MM.1S (cell line): ENCODE data around the gene MYO16.

ENCODE experiments used
- DNase-seq: peaks from one replicate; pipeline ENCODE4 v3.0.0-alpha.2; 2015
- H2AFZ ChIP-seq: fragments of 300-600 bp; sonication (generic); 2 replicates; pipeline ENCODE4 v1.6.0; 2016; ENCODE audit warnings: antibody characterized with exemption, low read length
- H3F3A ChIP-seq: fragments of 300-600 bp; sonication (generic); 2 replicates; pipeline ENCODE4 v1.6.1; 2016; ENCODE audit warnings: mild to moderate bottlenecking, antibody characterized with exemption, low read length, moderate library complexity, mixed read lengths; ENCODE audit not compliant: insufficient read depth
- H3K27ac ChIP-seq: fragments of 300-600 bp; sonication (generic); 2 replicates; pipeline ENCODE4 v1.5.1; 2016; ENCODE audit warnings: mild to moderate bottlenecking, low read length
- H3K27me3 ChIP-seq: fragments of 300-600 bp; sonication (generic); replicated peaks from 2 replicates; pipeline ENCODE4 v1.6.0; 2016; ENCODE audit warnings: low read length; ENCODE audit not compliant: insufficient read depth
- H3K36me3 ChIP-seq: fragments of 300-600 bp; sonication (generic); replicated peaks from 2 replicates; pipeline ENCODE4 v1.6.1; 2016; ENCODE audit warnings: mild to moderate bottlenecking, low read length, mixed read lengths; ENCODE audit not compliant: insufficient read depth
- H3K4me1 ChIP-seq: fragments of 300-600 bp; sonication (generic); 2 replicates; pipeline ENCODE4 v1.6.1; 2016; ENCODE audit warnings: low read length, mixed read lengths
- H3K4me2 ChIP-seq: fragments of 300-600 bp; sonication (generic); 2 replicates; pipeline ENCODE4 v1.6.0; 2016; ENCODE audit warnings: low read depth, low read length
- H3K4me3 ChIP-seq: fragments of 300-600 bp; sonication (generic); 2 replicates; pipeline ENCODE4 v1.5.1; 2016; ENCODE audit warnings: low read length, mixed read lengths
- H3K79me2 ChIP-seq: fragments of 300-600 bp; sonication (generic); 2 replicates; pipeline ENCODE4 v1.6.1; 2016; ENCODE audit warnings: mixed run types, low read length, mixed read lengths
- H3K9ac ChIP-seq: fragments of 300-600 bp; sonication (generic); 2 replicates; pipeline ENCODE4 v1.6.1; 2016; ENCODE audit warnings: low read length, mixed read lengths
- H3K9me2 ChIP-seq: fragments of 300-600 bp; sonication (generic); replicated peaks from 2 replicates; pipeline ENCODE4 v1.6.1; 2016; ENCODE audit warnings: mild to moderate bottlenecking, low read length, mixed read lengths; ENCODE audit not compliant: insufficient read depth
- H3K9me3 ChIP-seq: fragments of 300-600 bp; sonication (generic); replicated peaks from 2 replicates; pipeline ENCODE4 v1.6.1; 2016; ENCODE audit warnings: mild to moderate bottlenecking, low read length, mixed read lengths; ENCODE audit not compliant: insufficient read depth
- H4K20me1 ChIP-seq: fragments of 300-600 bp; sonication (generic); 2 replicates; pipeline ENCODE4 v1.6.1; 2016; ENCODE audit warnings: mild to moderate bottlenecking, low read length, moderate library complexity, mixed read lengths; ENCODE audit not compliant: insufficient read depth
- CTCF ChIP-seq: fragments of 300-600 bp; sonication (generic); IDR thresholded peaks from 2 replicates; pipeline ENCODE4 v1.5.1; 2016; ENCODE audit warnings: antibody characterized with exemption, low read length, mixed read lengths
- EZH2 ChIP-seq: fragments of 300-600 bp; sonication (generic); optimal IDR thresholded peaks from 2 replicates; pipeline ENCODE3; 2017; ENCODE audit warnings: low read depth, mild to moderate bottlenecking, antibody characterized with exemption, low read length, mixed read lengths
- EZH2phosphoT487 ChIP-seq: fragments of 300-600 bp; sonication (generic); IDR thresholded peaks from 2 replicates; pipeline ENCODE4 v1.6.1; 2018; ENCODE audit warnings: antibody characterized with exemption, low read length

MYO16 gene

GRCh38 chr13:108700422-108701170 is 71.2 kb downstream of the MYO16 start:
- H3K9ac ChIP-seq = no peak overlapping the region
- H3K4me3 ChIP-seq = no peak overlapping the region
- TF ChIP-seq CTCF (no peak), EZH2phosphoT487 (no peak), EZH2 (no peak)
- no peaks in the 10 kb centered on the region for H3K4me1 ChIP-seq
- H3K27me3 ChIP-seq = no peaks in the 10 kb centered on the region
- no peak overlapping the region for H3K4me2 ChIP-seq
- H3K9me2 ChIP-seq = no peaks in the 10 kb centered on the region
- no peaks in the 10 kb centered on the region; the same call in 1 of the 2 replicates for H3K9me3 ChIP-seq
- H4K20me1 ChIP-seq = no peaks in the 10 kb centered on the region
- no peaks in the 10 kb centered on the region for H3K79me2 ChIP-seq
- no peak overlapping the region for H3K27ac ChIP-seq
- H3K36me3 ChIP-seq = no peaks in the 10 kb centered on the region
- H3F3A ChIP-seq = no peaks in the 10 kb centered on the region
- DNase-seq = no peak
- H2AFZ ChIP-seq = no peak overlapping the region

- Histone ChIP-seq H3K27ac (no peak overlapping the region), H3K4me3 (no peak overlapping the region), H4K20me1 (no peaks in the 10 kb centered on the region), H3K9me2 (no peaks in the 10 kb centered on the region), H3K79me2 (no peaks in the 10 kb centered on the region), H3K9ac (no peak overlapping the region), H3K36me3 (no peaks in the 10 kb centered on the region), H3K9me3 (no peaks in the 10 kb centered on the region; the same call in 1 of the 2 replicates), H3K4me2 (no peak overlapping the region), H3K27me3 (no peaks in the 10 kb centered on the region), H3K4me1 (no peaks in the 10 kb centered on the region), H2AFZ (no peak overlapping the region), H3F3A (no peaks in the 10 kb centered on the region)
- TF ChIP-seq EZH2phosphoT487 (no peak), EZH2 (no peak), CTCF (no peak)
- no peak for DNase-seq
Measured at GRCh38 chr13:108702171-108702570, 72.8 kb downstream of the MYO16 start.

GRCh38 chr13:108705031-108705430 is 75.6 kb downstream of the MYO16 start:
- no peak for DNase-seq
- no peak overlapping the region for H3K4me3 ChIP-seq

More at GRCh38 chr13:108705031-108705430, 75.6 kb downstream of the MYO16 start:
- H3K36me3 ChIP-seq = no peaks in the 10 kb centered on the region
- H3K4me2 ChIP-seq = no peak overlapping the region
- H4K20me1 ChIP-seq = no peaks in the 10 kb centered on the region
- no peaks in the 10 kb centered on the region for H3K4me1 ChIP-seq
- no peaks in the 10 kb centered on the region for H3F3A ChIP-seq
- H3K9me2 ChIP-seq = no peaks in the 10 kb centered on the region
- H3K9ac ChIP-seq = no peak overlapping the region
- no peaks in the 10 kb centered on the region for H3K27me3 ChIP-seq
- H3K9me3 ChIP-seq = no peaks in the 10 kb centered on the region; the same call in 1 of the 2 replicates
- no peak overlapping the region for H2AFZ ChIP-seq
- H3K27ac ChIP-seq = no peak overlapping the region
- no peaks in the 10 kb centered on the region for H3K79me2 ChIP-seq
- TF ChIP-seq EZH2phosphoT487 (no peak), EZH2 (no peak), CTCF (no peak)
